Measurements from ENCODE around the gene ZNF132.

Gene ZNF132

GRCh38 chr19:58387338-58388174 lies 52.4 kb downstream of the ZNF132 start:
- whole genome bisulfite sequencing, result 11% methylated on average over 38 of the region's 39 CpGs
- peaks cover 25 to 36% of the 10 kb centered on the region in 2 experiments for H3K36me3 ChIP-seq (ENCODE audit: control insufficient read depth in 1 of 2, insufficient read depth in 2 of 2, low read depth in 1 of 2, low read length in 2 of 2)
- H2AFZ ChIP-seq (ENCODE audit: low read depth, low read length), result no peak overlapping the region
- H2BK120ac ChIP-seq (ENCODE audit: low read depth, low read length), result no peak overlapping the region
- no peak overlapping the region for H2BK5ac ChIP-seq (ENCODE audit: low read depth, low read length, poor library complexity, severe bottlenecking)
- H3K27ac ChIP-seq (ENCODE audit: low read length, poor library complexity, severe bottlenecking), result peak overlapping the region; percentile 34
- no peak overlapping the region for H2BK12ac ChIP-seq (ENCODE audit: low read length in 2 of 2)
- H3K4me2 ChIP-seq (ENCODE audit: low read length, poor library complexity, severe bottlenecking), result peak overlapping the region; percentile 71
- peak; percentile 47 for DNase-seq
- H3K23ac ChIP-seq (ENCODE audit: low read length in 2 of 2), result peak overlapping the region in 1 of 2 experiments; percentile 66
- H4K91ac ChIP-seq (ENCODE audit: low read length), result no peak overlapping the region
- no peak overlapping the region for H2BK15ac ChIP-seq (ENCODE audit: low read depth, poor library complexity, severe bottlenecking)
- peaks cover 25% of the 10 kb centered on the region for H3K4me1 ChIP-seq (ENCODE audit: control insufficient read depth, insufficient read depth, low read depth, low read length)
- H3K18ac ChIP-seq (ENCODE audit: low read depth in 1 of 2, low read length in 2 of 2), result no peak overlapping the region
- H2AK5ac ChIP-seq (ENCODE audit: low read length, severe bottlenecking), result no peak overlapping the region
- no peaks in the 10 kb centered on the region for H3K27me3 ChIP-seq (ENCODE audit: control insufficient read depth in 1 of 2, insufficient read depth in 1 of 2, low read length in 2 of 2)
- peak overlapping the region in 1 of 2 experiments; percentile 34 for H3K4ac ChIP-seq (ENCODE audit: low read depth in 1 of 2, low read length in 2 of 2)
- peaks cover 17% of the 10 kb centered on the region for H3K79me1 ChIP-seq (replicated peaks; ENCODE audit: low read length, poor library complexity, severe bottlenecking)
- H4K8ac ChIP-seq (ENCODE audit: low read length), result no peak overlapping the region
- peak overlapping the region; percentile 97 for H3K9ac ChIP-seq (ENCODE audit: low read length)
- H3K4me3 ChIP-seq (ENCODE audit: insufficient read depth in 1 of 2, low read depth in 1 of 2, low read length in 2 of 2), result peak overlapping the region; percentile 67 to 99
- H3K14ac ChIP-seq (ENCODE audit: low read length in 2 of 2), result no peak overlapping the region
- no peaks in the 10 kb centered on the region for H3K9me3 ChIP-seq (ENCODE audit: control insufficient read depth, low read length)

GRCh38 chr19:58386576-58387337 lies 53.2 kb downstream of the ZNF132 start, which contains the start of gene RPS5:
Gene RPS5 (plus strand): TSS chr19:58387269. CDS start chr19:58388138, 869 bp downstream.
- under 1% methylated on average over 64 of the region's 64 CpGs for WGBS

GRCh38 chr19:58385891-58386575 lies 53.9 kb downstream of the ZNF132 start:
- peak overlapping the region; percentile 98 for H3K4ac ChIP-seq (ENCODE audit: low read depth in 1 of 2, low read length in 2 of 2)
- peak overlapping the region; percentile 87 for H2BK5ac ChIP-seq (ENCODE audit: low read depth, low read length, poor library complexity, severe bottlenecking)
- H2BK12ac ChIP-seq (ENCODE audit: low read length in 2 of 2), result peak overlapping the region; percentile 5 to 51
- H3K27ac ChIP-seq (ENCODE audit: low read length, poor library complexity, severe bottlenecking), result peak overlapping the region; percentile 98
- 21% methylated on average over 36 of the region's 36 CpGs for WGBS
- peaks cover 34% of the 10 kb centered on the region for H3K4me1 ChIP-seq (ENCODE audit: control insufficient read depth, insufficient read depth, low read depth, low read length)
- peak overlapping the region; percentile 61 to 99 for H3K4me3 ChIP-seq (ENCODE audit: insufficient read depth in 1 of 2, low read depth in 1 of 2, low read length in 2 of 2)
- H3K27me3 ChIP-seq (ENCODE audit: control insufficient read depth in 1 of 2, insufficient read depth in 1 of 2, low read length in 2 of 2), result no peaks in the 10 kb centered on the region
- no peak overlapping the region for H2BK15ac ChIP-seq (ENCODE audit: low read depth, poor library complexity, severe bottlenecking)
- H4K91ac ChIP-seq (ENCODE audit: low read length), result peak overlapping the region; percentile 76
- peak overlapping the region in 1 of 2 experiments; percentile 99 for H3K14ac ChIP-seq (ENCODE audit: low read length in 2 of 2)
- peak overlapping the region; percentile 97 for H3K9ac ChIP-seq (ENCODE audit: low read length)
- H3K18ac ChIP-seq (ENCODE audit: low read depth in 1 of 2, low read length in 2 of 2), result peak overlapping the region; percentile 99
- H2AFZ ChIP-seq (ENCODE audit: low read depth, low read length), result peak overlapping the region; percentile 69
- H3K4me2 ChIP-seq (ENCODE audit: low read length, poor library complexity, severe bottlenecking), result peak overlapping the region; percentile 75
- peak overlapping the region; percentile 29 for H2BK120ac ChIP-seq (ENCODE audit: low read depth, low read length)
- H4K8ac ChIP-seq (ENCODE audit: low read length), result peak overlapping the region; percentile 88
- peak overlapping the region; percentile 50 for H2AK5ac ChIP-seq (ENCODE audit: low read length, severe bottlenecking)
- no peak for DNase-seq
- H3K79me1 ChIP-seq (replicated peaks; ENCODE audit: low read length, poor library complexity, severe bottlenecking), result peaks cover 22% of the 10 kb centered on the region
- H3K9me3 ChIP-seq (ENCODE audit: control insufficient read depth, low read length), result no peaks in the 10 kb centered on the region
- H3K36me3 ChIP-seq (ENCODE audit: control insufficient read depth in 1 of 2, insufficient read depth in 2 of 2, low read depth in 1 of 2, low read length in 2 of 2), result peaks cover 10 to 28% of the 10 kb centered on the region in 2 experiments
- peak overlapping the region in 1 of 2 experiments; percentile 46 for H3K23ac ChIP-seq (ENCODE audit: low read length in 2 of 2)

More at GRCh38 chr19:58386576-58387337, 53.2 kb downstream of the ZNF132 start, which contains the start of gene RPS5:
- Histone ChIP-seq H3K9me3 (ENCODE audit: control insufficient read depth, low read length) (no peaks in the 10 kb centered on the region), H3K4ac (ENCODE audit: low read depth in 1 of 2, low read length in 2 of 2) (peak within 1 kb of the TSS; percentile 98), H3K36me3 (ENCODE audit: control insufficient read depth in 1 of 2, insufficient read depth in 2 of 2, low read depth in 1 of 2, low read length in 2 of 2) (peaks cover 17 to 31% of the 10 kb centered on the region in 2 experiments), H3K79me1 (replicated peaks; ENCODE audit: low read length, poor library complexity, severe bottlenecking) (peaks cover 22% of the 10 kb centered on the region), H4K91ac (ENCODE audit: low read length) (peak within 1 kb of the TSS; percentile 76), H2BK15ac (ENCODE audit: low read depth, poor library complexity, severe bottlenecking) (peak within 1 kb of the TSS; percentile 37), H2AFZ (ENCODE audit: low read depth, low read length) (peak within 1 kb of the TSS; percentile 69), H3K4me2 (ENCODE audit: low read length, poor library complexity, severe bottlenecking) (peak within 1 kb of the TSS; percentile 75), H3K27me3 (ENCODE audit: control insufficient read depth in 1 of 2, insufficient read depth in 1 of 2, low read length in 2 of 2) (no peaks in the 10 kb centered on the region), H3K27ac (ENCODE audit: low read length, poor library complexity, severe bottlenecking) (peak within 1 kb of the TSS; percentile 98), H3K18ac (ENCODE audit: low read depth in 1 of 2, low read length in 2 of 2) (peak within 1 kb of the TSS; percentile 99), H3K23ac (ENCODE audit: low read length in 2 of 2) (peak within 1 kb of the TSS in 1 of 2 experiments; percentile 66), H3K4me3 (ENCODE audit: insufficient read depth in 1 of 2, low read depth in 1 of 2, low read length in 2 of 2) (peak within 1 kb of the TSS; percentile 67 to 99), H4K8ac (ENCODE audit: low read length) (peak within 1 kb of the TSS; percentile 88), H3K14ac (ENCODE audit: low read length in 2 of 2) (peak within 1 kb of the TSS in 1 of 2 experiments; percentile 99), H2BK12ac (ENCODE audit: low read length in 2 of 2) (peak within 1 kb of the TSS; percentile 5 to 31), H2AK5ac (ENCODE audit: low read length, severe bottlenecking) (peak within 1 kb of the TSS; percentile 50), H3K9ac (ENCODE audit: low read length) (peak within 1 kb of the TSS; percentile 97), H3K4me1 (ENCODE audit: control insufficient read depth, insufficient read depth, low read depth, low read length) (peaks cover 31% of the 10 kb centered on the region), H2BK5ac (ENCODE audit: low read depth, low read length, poor library complexity, severe bottlenecking) (peak within 1 kb of the TSS; percentile 87), H2BK120ac (ENCODE audit: low read depth, low read length) (peak within 1 kb of the TSS; percentile 61)
- peak; percentile 99 for DNase-seq

Data from mesenchymal stem cell (in vitro differentiated cells and primary cell).